Middle frontal gyrus (tissue), 1 donor: ENCODE results near the gene GIMAP8.

Experiments
- DNase-seq: peaks from one replicate; pipeline ENCODE4 v3.0.0-alpha.2; 2015; ENCODE audit warnings: low spot score; ENCODE audit errors: extremely low spot score

Gene GIMAP8

DNA sequence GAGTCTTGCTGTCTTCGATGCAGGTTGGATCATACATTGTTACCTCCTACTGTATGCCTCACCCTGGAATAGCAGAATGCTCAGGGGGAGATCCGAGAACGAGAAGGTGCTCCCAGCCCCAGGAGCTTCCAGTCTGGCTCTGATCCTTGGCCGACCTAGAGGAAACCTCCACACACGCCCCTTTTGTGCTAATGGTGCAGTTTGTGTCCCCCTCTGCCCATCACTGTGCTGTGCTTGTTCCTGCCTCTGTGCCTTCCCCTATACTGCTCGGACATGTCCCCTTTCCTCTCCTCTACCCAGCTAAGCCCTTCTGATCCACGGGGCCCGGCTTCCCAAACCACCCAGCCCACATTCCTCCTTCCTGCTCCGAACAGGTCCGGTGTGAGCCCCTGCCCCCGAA lies 38.8 kb upstream of the GIMAP8 start:
- DNase-seq: no peak

DNA sequence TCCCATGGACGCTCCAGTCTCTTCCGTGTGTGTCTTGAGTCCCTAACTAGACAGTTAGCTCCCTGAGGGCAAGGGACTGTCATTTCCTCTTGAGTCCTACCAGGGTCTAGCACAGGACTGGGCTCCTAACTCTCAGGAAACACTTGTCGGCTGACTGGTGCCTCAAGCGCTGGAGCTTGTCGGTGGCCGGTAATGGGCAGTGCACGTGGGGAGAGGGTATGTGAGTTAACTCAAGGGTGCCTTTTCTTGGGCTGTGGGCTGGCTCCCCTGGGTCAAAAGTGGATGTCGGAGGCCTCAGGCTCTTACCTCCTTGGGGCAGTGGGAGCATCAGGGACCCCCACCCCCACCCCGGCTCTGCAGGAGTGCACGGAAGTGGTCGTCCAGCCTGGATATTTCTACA lies 38.4 kb upstream of the GIMAP8 start:
- no peak for DNase-seq

DNA sequence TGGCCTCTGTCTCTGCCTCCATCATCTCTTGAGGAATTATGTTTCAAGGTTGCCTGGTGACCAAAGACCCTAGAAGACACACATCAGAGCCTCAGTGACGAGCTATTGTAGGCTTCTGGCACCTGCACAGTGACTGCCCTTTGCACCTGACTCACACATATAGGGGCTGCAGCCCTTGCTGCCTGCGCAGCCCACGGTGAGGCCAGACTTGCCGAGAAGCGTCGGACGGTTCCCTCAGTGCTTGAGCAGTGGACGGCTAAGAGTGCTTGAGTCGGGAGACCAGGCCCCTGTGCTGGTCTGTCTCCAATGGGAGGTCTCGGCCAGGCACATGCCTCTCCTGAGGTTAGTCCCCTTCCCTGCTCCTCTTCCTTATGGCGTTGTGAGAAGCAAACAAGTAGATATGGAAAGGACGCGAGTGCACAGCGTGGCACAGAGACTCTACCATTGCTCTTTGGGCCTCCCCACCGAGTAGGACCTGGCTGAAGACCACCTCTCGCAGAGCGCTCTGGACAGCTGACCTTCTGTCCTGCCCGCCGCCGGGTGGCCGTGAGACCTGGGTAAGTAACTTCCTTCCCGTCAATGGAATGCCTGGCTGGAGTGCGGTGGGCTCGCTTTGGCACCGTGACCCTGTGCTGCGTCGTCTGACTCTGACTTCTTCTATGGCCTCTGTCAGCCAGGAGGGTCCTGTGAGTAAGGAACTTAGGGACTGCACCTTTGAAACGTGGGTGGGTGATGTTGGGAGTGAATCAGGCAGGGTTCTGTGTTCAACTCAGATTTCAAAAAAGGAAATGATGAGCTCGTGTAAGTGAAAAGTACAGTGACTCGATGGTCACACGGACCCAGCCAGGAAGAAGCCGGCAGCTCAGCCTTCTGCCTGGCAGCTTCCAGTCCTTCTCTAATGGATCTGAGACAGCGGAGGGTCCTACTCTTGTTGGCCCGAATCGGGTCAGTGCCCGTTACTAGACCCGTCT lies 37.6 kb upstream of the GIMAP8 start:
- no peak for DNase-seq

DNA sequence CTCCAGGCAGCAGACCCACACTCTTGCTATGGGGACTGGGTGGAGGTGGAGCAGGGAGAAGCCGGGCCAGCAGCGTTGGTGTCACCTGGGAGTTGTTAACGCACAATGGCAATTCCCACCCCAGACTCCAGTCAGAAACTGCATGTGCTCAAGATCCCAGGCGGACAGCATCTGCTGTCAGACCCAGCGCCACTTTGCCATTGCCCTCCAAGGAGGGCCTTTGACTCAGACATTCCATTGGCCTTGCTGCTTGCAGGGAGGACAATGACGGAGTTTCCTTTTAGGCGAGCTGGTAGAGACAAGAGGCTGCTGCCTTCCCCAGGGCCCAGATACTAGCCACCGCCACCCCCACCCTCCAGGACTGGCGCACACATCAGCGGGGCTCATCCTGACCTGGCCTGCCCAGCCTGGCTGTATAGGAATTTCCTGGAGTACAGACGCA lies 36.8 kb upstream of the GIMAP8 start:
- DNase-seq: no peak

DNA sequence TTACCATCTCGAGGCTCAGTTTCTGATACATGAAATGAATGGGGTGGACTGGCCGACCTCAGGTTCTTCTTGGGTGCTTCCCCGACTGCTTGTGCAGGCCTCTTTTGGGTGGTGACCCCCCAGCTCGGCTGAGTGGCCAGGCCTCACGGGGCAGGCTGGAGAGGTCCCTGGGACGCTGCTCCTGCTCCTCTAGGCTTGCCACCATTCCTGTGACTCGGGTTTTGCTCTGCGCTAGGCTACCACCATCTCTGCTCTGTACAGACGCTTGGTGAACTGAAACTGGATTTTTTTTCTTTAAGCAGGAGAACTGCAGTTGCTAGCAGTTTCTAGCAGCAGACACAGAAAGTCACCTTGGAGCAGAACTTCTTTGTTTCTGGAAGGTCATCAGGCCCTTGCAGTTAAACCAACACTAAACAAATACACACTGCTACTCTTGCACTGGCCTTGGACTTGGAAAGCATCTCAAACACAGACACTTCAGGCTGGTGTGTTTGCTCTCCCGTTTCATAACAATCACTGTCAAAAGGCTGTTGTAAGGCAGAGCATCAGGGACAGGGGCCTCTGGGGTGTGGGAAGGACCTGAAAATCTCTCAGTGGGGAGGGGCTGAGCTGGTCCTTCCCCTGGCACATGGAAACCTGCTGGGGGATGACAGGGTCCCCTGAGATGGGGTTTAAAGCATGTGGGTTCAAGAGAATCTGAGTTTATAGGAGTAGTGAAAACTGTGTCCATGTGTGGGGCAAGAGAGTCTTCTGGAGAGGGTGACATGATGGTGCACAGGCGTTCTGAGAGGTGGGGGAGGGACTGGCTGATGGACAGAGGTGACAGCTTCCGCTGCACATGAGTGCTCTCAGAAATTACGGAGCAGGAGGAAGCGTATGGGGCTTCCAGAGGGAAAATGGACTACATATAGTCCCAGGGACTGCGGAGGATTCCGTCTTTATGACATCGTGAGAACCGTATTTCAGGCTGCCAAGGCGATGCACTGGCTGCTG lies 35.0 kb upstream of the GIMAP8 start:
- no peak for DNase-seq

DNA sequence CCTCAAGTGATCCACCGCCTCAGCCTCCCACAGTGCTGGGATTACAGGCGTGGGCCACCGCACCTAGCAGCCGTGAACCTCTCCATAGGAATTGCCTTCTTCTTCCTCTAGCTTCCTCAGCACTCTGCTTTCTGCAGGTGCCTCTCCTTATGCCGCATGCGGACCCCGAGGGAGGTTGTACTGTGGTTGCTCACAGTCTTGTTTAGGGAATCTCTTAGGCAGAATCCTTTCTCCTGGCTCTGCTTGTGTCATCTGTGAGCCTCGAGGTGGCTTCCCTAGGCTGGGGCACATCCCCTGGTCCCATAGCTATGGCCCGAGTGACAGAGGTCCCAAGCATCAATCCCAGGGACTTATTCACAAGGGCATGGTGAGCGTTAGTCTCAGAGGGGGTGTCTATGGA lies 33.2 kb upstream of the GIMAP8 start:
- DNase-seq: no peak

DNA sequence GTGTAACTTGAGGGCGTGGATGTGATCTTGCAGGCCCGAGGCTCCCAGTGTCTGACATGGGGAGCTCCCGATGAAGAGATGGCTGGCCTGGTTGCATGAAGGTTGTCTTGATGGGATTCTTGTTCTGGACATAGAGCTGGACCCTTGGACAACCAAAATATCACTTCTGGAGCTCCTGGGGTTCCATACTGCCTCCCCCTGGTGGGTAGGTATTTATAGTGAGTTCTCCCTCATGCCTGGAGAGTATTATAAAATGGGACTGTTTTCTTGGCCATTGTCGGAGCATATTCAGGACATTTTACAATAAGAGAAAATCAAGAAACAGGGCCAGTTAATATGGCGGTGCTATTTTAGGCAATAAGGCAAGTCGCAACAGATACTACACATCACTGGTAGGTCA lies 32.6 kb upstream of the GIMAP8 start:
- no peak for DNase-seq

GRCh38 chr7:150420242-150420641 lies 30.2 kb upstream of the GIMAP8 start:
- no peak for DNase-seq

- DNase-seq: peak; percentile 54
These were observed 29.3 kb upstream of the GIMAP8 start for GRCh38 chr7:150420987-150421674.

GRCh38 chr7:150421831-150422230 lies 28.6 kb upstream of the GIMAP8 start:
- DNase-seq: no peak

GRCh38 chr7:150425670-150426069 lies 24.8 kb upstream of the GIMAP8 start:
- no peak for DNase-seq

- DNase-seq: peak; percentile 35
These were observed 21.6 kb upstream of the GIMAP8 start for GRCh38 chr7:150428671-150429451.

DNA sequence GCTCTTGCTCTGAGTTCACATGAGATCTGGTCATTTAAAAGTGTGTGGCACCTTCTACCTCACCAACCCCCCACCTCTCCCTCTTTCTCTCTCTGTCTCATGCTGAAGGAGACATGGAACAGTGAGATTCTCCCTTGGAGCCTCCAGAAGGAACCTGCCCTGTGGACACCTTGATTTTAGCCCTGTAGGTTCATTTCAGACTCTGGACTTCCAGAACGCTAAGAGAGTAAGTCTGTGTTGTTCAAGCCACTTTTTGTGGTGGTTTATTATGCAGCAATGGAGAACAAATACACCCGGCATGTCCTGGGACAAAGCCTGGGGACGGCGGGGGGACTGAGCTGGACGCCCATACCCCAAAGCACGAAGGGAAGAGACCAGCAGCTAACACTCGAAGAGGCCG lies 20.7 kb upstream of the GIMAP8 start:
- no peak for DNase-seq

DNA sequence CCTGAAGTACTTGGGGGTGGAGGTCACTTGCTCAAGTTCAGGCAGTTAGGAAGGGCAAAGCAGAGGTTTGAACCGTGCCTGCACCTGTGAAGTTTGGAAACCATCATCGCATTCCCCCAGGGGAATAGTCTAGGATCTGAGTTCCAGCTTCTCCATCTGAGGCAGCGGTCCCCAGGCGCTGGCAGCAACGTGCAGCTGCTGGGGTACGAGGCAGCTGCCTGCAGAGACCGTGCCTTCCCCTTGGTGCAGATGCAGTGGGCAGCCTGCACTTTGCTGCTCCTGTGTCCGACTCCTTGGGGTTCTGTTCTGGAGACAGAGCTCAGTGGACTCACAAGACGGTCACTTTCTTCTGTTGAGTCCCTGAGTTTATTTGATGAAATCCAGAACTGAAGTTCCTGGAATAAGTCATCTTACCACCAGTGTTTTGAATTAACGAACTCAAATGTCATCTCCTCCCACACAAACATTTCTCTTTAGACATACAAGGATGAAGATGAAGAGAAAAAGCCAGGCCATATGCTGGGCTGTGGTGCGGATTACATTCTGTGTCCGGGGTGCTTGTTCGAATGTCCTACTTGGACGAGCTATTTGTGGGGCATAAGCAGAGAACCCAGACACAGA lies 19.9 kb upstream of the GIMAP8 start:
- no peak for DNase-seq

GRCh38 chr7:150431839-150432658 lies 18.4 kb upstream of the GIMAP8 start:
- no peak for DNase-seq

DNA sequence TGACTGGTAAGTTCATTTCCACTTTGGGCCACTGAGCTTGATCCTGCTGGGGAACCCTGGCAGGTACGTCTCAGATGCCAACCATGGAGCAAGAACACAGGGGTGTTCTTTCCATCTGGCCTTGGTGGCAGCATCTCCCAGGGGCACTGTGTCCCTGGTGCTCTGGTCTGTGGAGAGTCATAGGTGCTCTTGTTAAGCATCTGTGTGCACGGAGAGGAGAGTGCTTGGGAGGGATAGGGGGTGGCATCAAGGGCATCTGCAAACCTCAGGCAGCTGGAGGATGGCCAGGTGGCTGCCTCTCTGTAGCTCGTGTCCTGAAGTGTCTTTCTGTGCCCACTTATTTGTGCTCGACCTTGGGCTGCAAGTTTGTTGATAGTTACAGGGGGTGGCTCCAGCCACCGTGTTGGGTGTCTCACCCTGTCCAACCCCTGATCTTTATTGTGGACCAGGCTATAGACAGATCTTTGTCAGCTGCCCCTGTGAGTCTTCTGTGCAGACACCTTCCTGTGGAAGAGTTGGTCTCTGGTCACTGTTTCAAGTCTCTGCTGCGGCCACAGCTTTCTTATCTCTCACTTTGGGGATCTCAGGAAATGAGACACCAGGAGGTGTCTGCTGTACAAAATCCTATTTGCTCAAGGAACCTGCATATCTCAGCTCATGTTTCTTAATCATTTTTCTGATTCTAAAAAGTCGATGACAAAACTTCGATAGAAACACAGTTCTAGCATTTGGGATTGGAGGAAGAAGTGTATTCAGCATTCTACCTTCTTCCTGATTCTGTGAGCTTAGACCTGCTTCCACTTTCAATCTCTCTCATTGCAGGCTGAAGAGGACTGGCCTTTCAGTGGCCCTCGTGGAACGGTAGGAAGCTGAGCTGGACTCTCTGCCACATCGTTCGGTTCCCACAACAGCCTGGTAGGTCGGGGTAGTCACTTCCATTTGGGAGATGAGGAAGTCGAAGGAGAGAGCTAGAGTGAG lies 17.2 kb upstream of the GIMAP8 start:
- DNase-seq: no peak

DNA sequence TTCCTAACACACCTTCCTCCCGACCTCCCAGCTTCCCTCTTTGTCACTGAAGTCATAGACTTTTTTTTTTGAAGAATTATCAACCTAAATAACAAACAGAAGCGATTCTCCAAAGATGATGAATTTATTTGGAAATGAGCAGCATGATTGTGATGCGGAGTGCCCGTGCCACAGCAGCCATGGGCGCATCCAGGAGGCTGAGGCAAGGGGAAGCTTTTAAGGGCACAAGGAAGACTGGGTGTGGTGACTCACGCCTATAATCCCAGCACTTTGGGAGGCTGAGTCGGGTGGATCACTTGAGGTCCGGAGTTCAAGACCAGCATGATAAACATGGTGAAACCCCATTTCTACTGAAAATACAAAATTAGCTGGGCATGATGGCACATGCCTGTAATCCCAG lies 16.2 kb upstream of the GIMAP8 start:
- no peak for DNase-seq

DNA sequence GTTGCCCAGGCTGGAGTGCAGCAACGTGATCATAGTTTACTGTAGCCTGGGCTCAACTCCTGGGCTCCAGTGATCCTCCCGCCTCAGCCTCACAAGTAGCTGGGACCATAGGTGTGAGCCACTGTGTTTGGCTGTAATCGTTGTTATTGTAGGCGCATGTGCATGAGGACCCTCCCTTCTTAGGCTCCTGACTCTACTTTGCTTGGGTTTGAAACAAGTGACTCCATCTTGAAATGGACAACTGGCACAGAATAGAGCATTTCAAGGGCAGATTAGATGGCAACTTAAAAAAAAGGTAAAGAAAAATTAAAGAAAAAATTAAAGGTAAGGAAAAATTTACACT lies 15.4 kb upstream of the GIMAP8 start:
- no peak for DNase-seq
